GM18517 (cell line): ENCODE data around the gene ANXA4.
"Not testable (repeated sequence)": the region's sequence is repeated elsewhere in the genome, so short reads cannot be mapped to it uniquely, and the experiment has no call there.

Experiments used
- ATAC-seq: cut with Tn5 transposase; IDR thresholded peaks from one replicate; pipeline ENCODE4 v1.9.1; 2021; ENCODE audit warnings: mild to moderate bottlenecking, moderate library complexity; ENCODE audit not compliant: unreplicated experiment

ANXA4 gene

GRCh38 chr2:69801745-69802290, 59.9 kb downstream of the ANXA4 start:
- no peak for ATAC-seq

- peak; percentile 78 for ATAC-seq
Measured at GRCh38 chr2:69802781-69803367, 60.9 kb downstream of the ANXA4 start.

- ATAC-seq = no peak
Measured at GRCh38 chr2:69804416-69804815, 62.5 kb downstream of the ANXA4 start.

GRCh38 chr2:69805887-69806286, 64.0 kb downstream of the ANXA4 start:
- ATAC-seq = no peak

GRCh38 chr2:69807821-69808540, 66.0 kb downstream of the ANXA4 start:
- ATAC-seq = no peak

GRCh38 chr2:69810550-69810949, 68.6 kb downstream of the ANXA4 start:
- ATAC-seq = no peak

GRCh38 chr2:69811018-69811417, 69.1 kb downstream of the ANXA4 start:
- no peak for ATAC-seq

- ATAC-seq = no peak
Measured at GRCh38 chr2:69811591-69811990, 69.7 kb downstream of the ANXA4 start.

- no peak for ATAC-seq
Measured at GRCh38 chr2:69815717-69816116, 73.8 kb downstream of the ANXA4 start.

- peak; percentile 64 for ATAC-seq
Measured at GRCh38 chr2:69816923-69817542, 75.1 kb downstream of the ANXA4 start.

GRCh38 chr2:69817729-69818501, 76.0 kb downstream of the ANXA4 start:
- ATAC-seq = no peak

- ATAC-seq = no peak
Measured at GRCh38 chr2:69827796-69828540, 86.0 kb downstream of the ANXA4 start.

GRCh38 chr2:69828938-69829255, 87.0 kb downstream of the ANXA4 start:
- ATAC-seq = no peak

GRCh38 chr2:69829256-69830044, 87.5 kb downstream of the ANXA4 start, which contains the start of gene GMCL1:
TSS of gene GMCL1 (plus strand) at chr2:69829660. CDS start at chr2:69829893, 233 bp downstream.
- ATAC-seq = peak; percentile 86

- ATAC-seq = no peak
Measured at GRCh38 chr2:69830045-69830905, 88.3 kb downstream of the ANXA4 start.

- ATAC-seq = not testable (repeated sequence)
Measured at GRCh38 chr2:69830906-69831241, 88.9 kb downstream of the ANXA4 start.

- ATAC-seq = no peak
Measured at GRCh38 chr2:69831354-69831905, 89.5 kb downstream of the ANXA4 start.

GRCh38 chr2:69833752-69834151, 91.8 kb downstream of the ANXA4 start:
- ATAC-seq = no peak

- no peak for ATAC-seq
Measured at GRCh38 chr2:69835666-69836065, 93.7 kb downstream of the ANXA4 start.
